Esophagus squamous epithelium (tissue), 4 donors: ENCODE measurements around the gene LAMTOR2.

Source experiments
- POLR2A ChIP-seq, 4 donors: fragments of 450-650 bp; IDR thresholded peaks; one replicate each; pipeline ENCODE4 v1.6.1; 2017; ENCODE audit warnings: antibody characterized with exemption in 4 of 4, mild to moderate bottlenecking in 4 of 4, moderate library complexity in 3 of 4
- TF ChIP-seq, protein P1 (sequence below), 6 experiments: fragments of 450-650 bp in 4 of 6; fragments of 200-600 bp in 2 of 6; sonication (generic) in 2 of 6; IDR thresholded peaks; one replicate each; pipeline ENCODE4 v1.5.1; 2016 to 2019; ENCODE audit warnings: antibody characterized with exemption in 6 of 6, mild to moderate bottlenecking in 4 of 6, moderate library complexity in 4 of 6

DNA sequence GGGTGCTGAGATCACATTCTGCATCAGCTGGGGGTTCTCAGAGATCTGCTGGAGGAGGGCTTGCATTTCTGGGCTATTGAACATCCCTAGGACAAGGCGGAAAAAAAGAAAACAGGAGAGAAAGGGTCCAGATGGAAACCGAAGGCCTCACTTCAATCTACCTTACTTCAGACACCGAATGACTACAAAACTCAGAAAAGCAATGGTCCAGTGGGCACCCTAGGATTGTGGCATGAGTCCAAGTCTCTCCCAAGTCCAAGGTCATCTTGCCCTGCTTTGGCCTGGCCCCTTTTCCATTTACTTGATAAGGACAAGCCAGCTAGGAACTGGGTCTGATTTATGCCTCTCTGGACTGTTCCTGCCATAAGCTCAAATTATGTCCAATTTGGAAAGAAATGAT, 11.8 kb upstream of the LAMTOR2 start:
- TF ChIP-seq, protein P1, sequence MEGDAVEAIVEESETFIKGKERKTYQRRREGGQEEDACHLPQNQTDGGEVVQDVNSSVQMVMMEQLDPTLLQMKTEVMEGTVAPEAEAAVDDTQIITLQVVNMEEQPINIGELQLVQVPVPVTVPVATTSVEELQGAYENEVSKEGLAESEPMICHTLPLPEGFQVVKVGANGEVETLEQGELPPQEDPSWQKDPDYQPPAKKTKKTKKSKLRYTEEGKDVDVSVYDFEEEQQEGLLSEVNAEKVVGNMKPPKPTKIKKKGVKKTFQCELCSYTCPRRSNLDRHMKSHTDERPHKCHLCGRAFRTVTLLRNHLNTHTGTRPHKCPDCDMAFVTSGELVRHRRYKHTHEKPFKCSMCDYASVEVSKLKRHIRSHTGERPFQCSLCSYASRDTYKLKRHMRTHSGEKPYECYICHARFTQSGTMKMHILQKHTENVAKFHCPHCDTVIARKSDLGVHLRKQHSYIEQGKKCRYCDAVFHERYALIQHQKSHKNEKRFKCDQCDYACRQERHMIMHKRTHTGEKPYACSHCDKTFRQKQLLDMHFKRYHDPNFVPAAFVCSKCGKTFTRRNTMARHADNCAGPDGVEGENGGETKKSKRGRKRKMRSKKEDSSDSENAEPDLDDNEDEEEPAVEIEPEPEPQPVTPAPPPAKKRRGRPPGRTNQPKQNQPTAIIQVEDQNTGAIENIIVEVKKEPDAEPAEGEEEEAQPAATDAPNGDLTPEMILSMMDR (IDR thresholded peaks at IDR 0.05) = no peak
- TF ChIP-seq POLR2A (IDR thresholded peaks at IDR 0.05) = no peak
